Mesenchymal stem cell (in vitro differentiated cells and primary cell): ENCODE measurements around the gene HOXA13.

Experiments
- DNase-seq: peaks from one replicate; pipeline ENCODE4 v3.0.0-alpha.2; 2013
- H2AFZ ChIP-seq: one replicate; pipeline ENCODE4 v1.6.1; 2013; ENCODE audit warnings: low read depth, mild to moderate bottlenecking, control low read depth, inconsistent platforms, low read length, moderate library complexity
- H2AK5ac ChIP-seq: 2 replicates; pipeline ENCODE4 v1.6.1; 2013; ENCODE audit warnings: low read length, moderate library complexity, mild to moderate bottlenecking, inconsistent platforms; ENCODE audit not compliant: severe bottlenecking
- H2BK120ac ChIP-seq: one replicate; pipeline ENCODE4 v1.6.1; 2013; ENCODE audit warnings: low read depth, mild to moderate bottlenecking, inconsistent platforms, low read length, moderate library complexity
- H2BK12ac ChIP-seq, 2 experiments: one replicate each; pipeline ENCODE4 v1.6.1; 2013; ENCODE audit warnings: inconsistent platforms in 2 of 2, low read length in 2 of 2, mild to moderate bottlenecking in 2 of 2, moderate library complexity in 2 of 2, control low read depth in 1 of 2
- H2BK15ac ChIP-seq: one replicate; pipeline ENCODE4 v1.6.1; 2013; ENCODE audit warnings: mild to moderate bottlenecking, low read depth, inconsistent platforms; ENCODE audit not compliant: poor library complexity, severe bottlenecking
- H2BK5ac ChIP-seq: 2 replicates; pipeline ENCODE4 v1.6.1; 2013; ENCODE audit warnings: low read depth, mild to moderate bottlenecking, low read length, control low read depth, inconsistent platforms; ENCODE audit not compliant: poor library complexity, severe bottlenecking
- H3K14ac ChIP-seq, 2 experiments: one replicate each; pipeline ENCODE4 v1.6.1; 2013; ENCODE audit warnings: inconsistent platforms in 2 of 2, low read length in 2 of 2, control low read depth in 1 of 2, mild to moderate bottlenecking in 1 of 2, moderate library complexity in 1 of 2
- H3K18ac ChIP-seq, 2 experiments: one replicate each; pipeline ENCODE4 v1.6.1; 2013; ENCODE audit warnings: inconsistent platforms in 2 of 2, low read length in 2 of 2, control low read depth in 1 of 2, low read depth in 1 of 2, mild to moderate bottlenecking in 1 of 2
- H3K23ac ChIP-seq, 2 experiments: one replicate each; pipeline ENCODE4 v1.6.1; 2013; ENCODE audit warnings: inconsistent platforms in 2 of 2, low read length in 2 of 2, mild to moderate bottlenecking in 2 of 2, moderate library complexity in 2 of 2, control low read depth in 1 of 2
- H3K27ac ChIP-seq: 2 replicates; pipeline ENCODE4 v1.5.1; 2013; ENCODE audit warnings: mild to moderate bottlenecking, moderate library complexity, low read length, control low read depth, inconsistent platforms; ENCODE audit not compliant: poor library complexity, severe bottlenecking
- H3K27me3 ChIP-seq, 2 experiments: 2 replicates each; pipeline versions ENCODE4 v1.6.1 to v1.7.0; 2013; ENCODE audit warnings: low read length in 2 of 2, mild to moderate bottlenecking in 2 of 2, moderate library complexity in 2 of 2, control low read depth in 1 of 2, inconsistent platforms in 1 of 2; ENCODE audit not compliant: control insufficient read depth in 1 of 2, insufficient read depth in 1 of 2
- H3K36me3 ChIP-seq, 2 experiments: 2 replicates each; pipeline versions ENCODE4 v1.6.1 to v1.7.0; 2013; ENCODE audit warnings: low read length in 2 of 2, control low read depth in 1 of 2, inconsistent platforms in 1 of 2, low read depth in 1 of 2, mild to moderate bottlenecking in 1 of 2; ENCODE audit not compliant: insufficient read depth in 2 of 2, control insufficient read depth in 1 of 2
- H3K4ac ChIP-seq, 2 experiments: one replicate each; pipeline ENCODE4 v1.6.1; 2013; ENCODE audit warnings: inconsistent platforms in 2 of 2, low read length in 2 of 2, mild to moderate bottlenecking in 2 of 2, moderate library complexity in 2 of 2, control low read depth in 1 of 2, low read depth in 1 of 2
- H3K4me1 ChIP-seq: 2 replicates; pipeline ENCODE4 v1.6.1; 2013; ENCODE audit warnings: low read depth, low read length, control low read depth; ENCODE audit not compliant: control insufficient read depth, insufficient read depth
- H3K4me2 ChIP-seq: 2 replicates; pipeline ENCODE4 v1.6.1; 2013; ENCODE audit warnings: low read length, mild to moderate bottlenecking, inconsistent platforms; ENCODE audit not compliant: poor library complexity, severe bottlenecking
- H3K4me3 ChIP-seq, 2 experiments: 2 replicates each; pipeline versions ENCODE4 v1.5.1 to v1.7.0; 2013; ENCODE audit warnings: low read length in 2 of 2, mild to moderate bottlenecking in 2 of 2, control low read depth in 1 of 2, low read depth in 1 of 2; ENCODE audit not compliant: insufficient read depth in 1 of 2
- H3K79me1 ChIP-seq: replicated peaks from 2 replicates; pipeline ENCODE4 v1.6.1; 2013; ENCODE audit warnings: mild to moderate bottlenecking, control low read depth, low read length, inconsistent platforms; ENCODE audit not compliant: poor library complexity, severe bottlenecking
- H3K9ac ChIP-seq: 2 replicates; pipeline ENCODE4 v1.7.0; 2013; ENCODE audit warnings: mild to moderate bottlenecking, low read length, moderate library complexity
- H3K9me3 ChIP-seq: 2 replicates; pipeline ENCODE4 v1.7.0; 2013; ENCODE audit warnings: mild to moderate bottlenecking, low read length; ENCODE audit not compliant: control insufficient read depth
- H4K8ac ChIP-seq: one replicate; pipeline ENCODE4 v1.6.1; 2013; ENCODE audit warnings: inconsistent platforms, mild to moderate bottlenecking, low read length, moderate library complexity
- H4K91ac ChIP-seq: one replicate; pipeline ENCODE4 v1.6.1; 2013; ENCODE audit warnings: mild to moderate bottlenecking, low read length, inconsistent platforms
- WGBS: methylation state at CpG from one replicate; pipeline ENCODE4 v1.1.7; 2013; ENCODE audit warnings: mixed read lengths; 5-methylcytosine and 5-hydroxymethylcytosine counted together

The HOXA13 gene

DNA sequence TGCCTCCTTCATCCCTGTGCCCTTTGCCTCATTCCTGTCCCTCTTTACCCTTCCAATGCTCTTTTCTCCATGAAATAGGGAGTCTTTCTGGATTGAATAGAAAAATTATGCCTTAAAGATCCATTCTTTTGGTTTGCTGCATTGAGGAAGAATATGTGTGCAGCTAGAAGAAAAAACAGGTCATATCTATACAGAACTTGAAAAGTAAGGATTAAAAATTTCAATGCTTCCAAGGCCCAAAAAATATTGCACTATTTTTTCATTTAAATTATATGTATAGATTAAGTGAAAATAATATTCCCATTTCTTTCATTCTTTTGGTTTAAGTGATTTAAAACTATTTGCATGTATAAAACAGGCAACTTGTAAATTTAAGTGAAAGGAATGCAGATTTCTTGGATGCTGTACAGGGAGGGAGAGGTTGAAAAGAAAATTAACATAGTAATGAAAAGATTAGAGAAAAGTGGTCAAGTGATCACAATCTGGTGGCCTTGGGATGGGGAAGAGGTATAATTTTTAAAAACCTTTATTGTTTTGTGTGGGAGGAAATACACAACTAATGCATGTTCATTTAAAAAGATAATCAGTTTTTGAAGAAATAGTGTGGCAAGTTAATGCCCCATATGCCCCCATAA is 24.2 kb upstream of the HOXA13 start:
- no peak overlapping the region for H3K4ac ChIP-seq
- H3K23ac ChIP-seq = no peak overlapping the region
- H3K36me3 ChIP-seq = no peaks in the 10 kb centered on the region
- H4K8ac ChIP-seq = no peak overlapping the region
- H2AK5ac ChIP-seq = no peak overlapping the region
- no peak overlapping the region for H2BK15ac ChIP-seq
- DNase-seq = no peak
- no peak overlapping the region for H3K9ac ChIP-seq
- no peak overlapping the region for H4K91ac ChIP-seq
- no peaks in the 10 kb centered on the region for H3K79me1 ChIP-seq
- no peak overlapping the region for H3K14ac ChIP-seq
- H3K27ac ChIP-seq = no peak overlapping the region
- H3K27me3 ChIP-seq = peaks cover 70 to 78% of the 10 kb centered on the region in 2 experiments
- H2AFZ ChIP-seq = no peak overlapping the region
- no peak overlapping the region for H3K4me3 ChIP-seq
- H2BK5ac ChIP-seq = no peak overlapping the region
- H2BK120ac ChIP-seq = no peak overlapping the region
- no peak overlapping the region for H3K18ac ChIP-seq
- H2BK12ac ChIP-seq = no peak overlapping the region
- H3K4me1 ChIP-seq = peaks cover 11% of the 10 kb centered on the region
- no peaks in the 10 kb centered on the region for H3K9me3 ChIP-seq
- no peak overlapping the region for H3K4me2 ChIP-seq

DNA sequence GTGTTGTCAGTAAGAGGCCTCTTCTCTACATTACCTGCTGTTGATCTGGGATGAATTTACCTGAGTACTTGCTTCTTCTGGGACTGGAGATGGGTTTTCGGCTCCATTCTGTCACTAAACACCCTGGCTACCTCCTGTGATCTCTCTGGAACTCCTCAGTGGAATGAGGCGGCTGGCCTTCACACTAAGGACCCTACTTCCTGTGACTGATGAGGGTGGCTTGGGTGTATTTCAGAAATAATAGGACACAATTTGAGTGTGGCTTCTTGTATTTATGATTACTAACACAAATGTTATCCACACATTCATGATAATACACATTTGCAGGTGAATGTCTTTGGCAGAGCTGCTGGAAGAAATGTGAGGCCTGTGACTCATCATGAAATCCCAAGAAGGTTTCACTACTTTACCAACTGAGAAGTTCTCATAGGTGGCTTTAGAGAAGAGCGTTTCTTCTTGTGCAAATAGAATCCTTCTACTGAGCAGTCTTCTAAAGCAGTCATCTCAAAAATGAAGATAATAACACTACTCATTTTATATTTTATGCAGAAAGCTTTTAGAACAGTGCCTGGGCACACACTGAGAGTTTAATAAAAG is 21.4 kb upstream of the HOXA13 start:
- H2AFZ ChIP-seq = no peak overlapping the region
- H3K79me1 ChIP-seq = no peaks in the 10 kb centered on the region
- H3K9me3 ChIP-seq = no peaks in the 10 kb centered on the region
- 100% methylated on average over 1 of the region's 3 CpGs for WGBS
- H3K4me2 ChIP-seq = no peak overlapping the region
- no peak overlapping the region for H2BK5ac ChIP-seq
- no peak overlapping the region for H4K91ac ChIP-seq
- DNase-seq = no peak
- no peaks in the 10 kb centered on the region for H3K36me3 ChIP-seq
- no peak overlapping the region for H3K14ac ChIP-seq
- no peak overlapping the region for H3K23ac ChIP-seq
- H2AK5ac ChIP-seq = no peak overlapping the region
- H4K8ac ChIP-seq = no peak overlapping the region
- no peak overlapping the region for H3K27ac ChIP-seq
- H3K18ac ChIP-seq = no peak overlapping the region
- no peak overlapping the region for H3K4me3 ChIP-seq
- H3K4ac ChIP-seq = no peak overlapping the region
- peaks cover 64 to 83% of the 10 kb centered on the region in 2 experiments for H3K27me3 ChIP-seq
- no peak overlapping the region for H2BK12ac ChIP-seq
- H2BK120ac ChIP-seq = no peak overlapping the region
- H2BK15ac ChIP-seq = no peak overlapping the region
- peaks cover 11% of the 10 kb centered on the region for H3K4me1 ChIP-seq
- no peak overlapping the region for H3K9ac ChIP-seq

DNA sequence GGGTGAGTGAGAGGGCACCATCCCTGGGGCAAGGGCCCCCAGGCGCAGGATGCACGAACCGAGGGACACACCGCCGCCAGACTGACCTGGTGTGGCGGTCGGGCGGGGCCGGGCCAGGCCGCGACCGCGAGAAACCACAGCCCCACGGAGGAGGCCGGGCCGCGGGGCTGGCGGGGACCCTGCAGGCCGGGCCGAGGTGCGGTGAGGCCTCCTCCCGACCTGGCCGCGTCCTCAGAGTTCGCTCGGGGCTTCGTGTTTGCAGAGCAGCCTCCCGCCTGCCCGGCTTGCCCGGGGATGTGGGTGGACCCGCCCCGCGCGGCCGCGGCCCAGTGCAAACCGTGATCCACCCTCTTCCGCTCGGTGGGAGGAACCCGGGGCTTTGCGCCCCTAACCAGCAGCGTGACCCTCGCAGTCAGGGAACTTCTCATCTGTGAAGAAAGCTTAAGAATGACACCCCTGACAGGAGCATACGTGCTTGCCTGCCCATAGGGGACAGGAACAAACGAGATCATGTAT is 20.6 kb upstream of the HOXA13 start:
- H4K91ac ChIP-seq = no peak overlapping the region
- 43% methylated on average over 45 of the region's 45 CpGs for WGBS
- H3K79me1 ChIP-seq = no peaks in the 10 kb centered on the region
- no peak overlapping the region for H3K18ac ChIP-seq
- no peak overlapping the region for H3K14ac ChIP-seq
- no peak overlapping the region for H2AFZ ChIP-seq
- no peaks in the 10 kb centered on the region for H3K36me3 ChIP-seq
- no peak overlapping the region for H2BK15ac ChIP-seq
- no peak overlapping the region for H3K4ac ChIP-seq
- no peaks in the 10 kb centered on the region for H3K9me3 ChIP-seq
- H3K4me2 ChIP-seq = no peak overlapping the region
- DNase-seq = no peak
- H4K8ac ChIP-seq = no peak overlapping the region
- no peak overlapping the region for H3K27ac ChIP-seq
- peaks cover 64 to 81% of the 10 kb centered on the region in 2 experiments for H3K27me3 ChIP-seq
- H3K9ac ChIP-seq = no peak overlapping the region
- no peak overlapping the region for H2BK12ac ChIP-seq
- H3K4me3 ChIP-seq = no peak overlapping the region
- no peak overlapping the region for H3K23ac ChIP-seq
- peaks cover 8% of the 10 kb centered on the region for H3K4me1 ChIP-seq
- no peak overlapping the region for H2BK120ac ChIP-seq
- H2AK5ac ChIP-seq = no peak overlapping the region
- no peak overlapping the region for H2BK5ac ChIP-seq

DNA sequence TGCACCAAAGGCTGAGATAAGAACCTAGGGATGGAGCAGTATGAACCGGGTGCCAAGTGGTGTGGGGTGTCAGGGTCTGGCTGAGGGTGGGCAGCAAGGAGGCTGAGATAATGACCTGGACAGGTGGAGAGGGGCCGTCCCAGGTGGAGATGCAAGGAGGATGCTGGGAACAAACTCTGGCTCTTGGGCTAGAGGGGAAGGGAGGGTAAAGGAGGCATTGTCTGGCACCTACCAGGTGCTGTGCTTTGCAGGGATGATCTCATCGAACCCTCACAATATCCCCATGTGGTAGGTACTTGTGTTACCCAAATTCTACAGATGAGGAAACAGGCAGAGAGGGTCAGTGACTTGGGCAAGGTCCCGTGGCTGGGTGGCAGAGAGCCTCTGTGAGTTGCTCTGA is 19.9 kb upstream of the HOXA13 start:
- no peak overlapping the region for H2AFZ ChIP-seq
- H3K18ac ChIP-seq = no peak overlapping the region
- no peak overlapping the region for H2BK15ac ChIP-seq
- no peak overlapping the region for H3K23ac ChIP-seq
- no peak for DNase-seq
- no peak overlapping the region for H3K4me3 ChIP-seq
- no peak overlapping the region for H2AK5ac ChIP-seq
- H3K9me3 ChIP-seq = no peaks in the 10 kb centered on the region
- H2BK120ac ChIP-seq = no peak overlapping the region
- no peak overlapping the region for H2BK5ac ChIP-seq
- peaks cover 3% of the 10 kb centered on the region for H3K4me1 ChIP-seq
- no peak overlapping the region for H3K4ac ChIP-seq
- no peak overlapping the region for H4K8ac ChIP-seq
- WGBS = 75% methylated on average over 3 of the region's 4 CpGs
- H3K4me2 ChIP-seq = no peak overlapping the region
- no peak overlapping the region for H3K14ac ChIP-seq
- no peaks in the 10 kb centered on the region for H3K79me1 ChIP-seq
- peaks cover 65 to 76% of the 10 kb centered on the region in 2 experiments for H3K27me3 ChIP-seq
- no peaks in the 10 kb centered on the region for H3K36me3 ChIP-seq
- H3K27ac ChIP-seq = no peak overlapping the region
- H4K91ac ChIP-seq = no peak overlapping the region
- no peak overlapping the region for H3K9ac ChIP-seq
- H2BK12ac ChIP-seq = no peak overlapping the region
